ENCODE results near the gene CFAP53.

Gene CFAP53

DNA sequence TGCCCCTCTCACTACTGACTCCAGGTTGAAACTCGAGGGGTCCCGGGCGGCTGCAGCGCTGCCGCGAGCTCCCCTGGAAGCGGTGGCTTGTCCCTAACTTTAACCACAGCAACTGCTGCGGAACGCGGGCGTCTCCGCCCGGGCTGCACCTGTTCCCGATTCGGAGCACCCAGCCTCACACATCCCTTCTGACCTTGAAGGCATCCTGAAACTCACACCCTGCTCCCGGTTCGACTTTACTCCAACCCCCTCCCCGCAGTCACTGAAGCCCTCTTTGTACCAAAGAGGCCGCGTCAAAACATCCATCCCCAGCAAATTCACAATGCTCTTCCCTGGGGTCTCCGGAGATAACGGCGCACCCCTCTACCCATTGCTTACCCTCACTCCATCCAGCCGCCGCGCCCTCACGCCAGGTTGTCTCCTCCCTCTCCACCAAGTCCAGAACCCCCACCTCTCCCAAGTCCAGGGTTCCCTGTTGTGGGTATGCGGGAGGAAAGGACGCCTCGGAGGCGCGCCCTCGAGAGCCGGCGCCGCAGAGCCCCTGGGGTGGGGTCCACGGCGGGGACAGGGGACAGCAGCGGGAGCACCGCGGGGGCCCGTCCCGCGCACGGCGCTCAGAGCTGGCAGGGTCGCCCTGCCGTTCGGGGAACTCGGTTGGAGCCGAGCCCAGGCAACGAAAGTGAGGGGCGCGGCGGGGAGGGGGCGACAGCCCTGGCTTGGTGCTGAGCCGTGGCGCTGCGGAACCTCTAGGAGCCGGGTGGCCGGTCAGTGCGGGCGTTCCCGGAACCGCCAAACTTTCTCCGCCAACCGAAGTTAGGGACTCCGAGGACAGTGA is 72.3 kb downstream of the CFAP53 start:
- no peak for DNase-seq (ENCODE audit: low spot score)

DNA sequence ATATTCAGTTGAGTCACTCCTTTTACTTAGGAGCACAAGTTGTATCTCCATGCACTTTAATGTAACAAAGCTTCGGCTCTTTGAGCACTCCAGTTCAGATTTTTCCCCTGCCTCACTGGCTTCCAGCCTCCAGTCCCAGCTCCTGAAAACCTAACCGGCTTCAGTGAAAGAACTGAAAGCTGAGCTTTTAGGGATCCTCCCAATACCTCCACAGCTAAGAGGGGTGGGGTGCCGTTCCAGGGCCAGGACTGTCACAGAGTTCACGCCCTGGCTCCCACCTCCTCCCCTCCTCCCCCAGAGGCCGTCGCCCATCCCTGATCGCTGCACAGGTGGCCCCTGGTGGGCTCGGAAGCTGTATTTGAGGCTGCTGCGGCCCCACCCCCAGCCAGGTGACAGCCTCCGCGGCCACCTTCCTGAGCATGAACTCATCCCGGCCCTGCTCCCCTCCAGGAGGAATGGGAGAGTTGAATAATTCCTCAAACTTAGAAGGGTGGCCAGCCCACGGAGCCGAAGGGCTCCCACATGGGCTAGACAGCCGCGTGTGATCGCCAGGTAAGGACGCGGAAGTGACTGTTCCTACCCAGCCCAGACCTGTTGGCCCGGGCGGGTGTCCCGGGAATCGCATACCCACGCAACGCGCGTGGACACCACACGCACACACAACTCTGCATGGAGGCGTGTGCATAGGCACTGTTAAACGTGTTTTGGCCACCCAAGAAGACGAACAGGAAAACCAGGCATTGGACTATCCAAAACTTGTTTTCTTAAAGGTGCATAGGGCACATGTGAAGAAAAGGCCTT is 73.1 kb downstream of the CFAP53 start:
- DNase-seq (ENCODE audit: low spot score): no peak

DNA sequence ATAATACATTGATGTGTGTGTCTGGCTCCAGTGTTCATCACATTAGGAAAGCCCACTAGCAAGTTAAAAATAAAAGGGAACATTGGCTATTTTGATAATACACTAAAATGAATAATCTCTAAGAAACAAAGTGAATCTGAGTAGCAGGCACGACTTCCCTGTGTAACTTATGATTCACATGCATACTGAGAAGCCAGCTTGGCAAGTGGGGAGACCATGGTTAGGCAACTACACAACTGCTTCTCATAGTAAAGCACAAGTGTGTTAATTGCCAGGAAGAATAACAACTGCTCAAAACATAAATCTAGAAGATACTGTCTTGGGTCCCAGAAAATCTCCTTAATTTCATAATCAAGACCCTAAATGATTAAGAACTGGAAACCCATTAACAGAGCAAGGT is 75.4 kb downstream of the CFAP53 start:
- DNase-seq (ENCODE audit: low spot score): no peak

DNA sequence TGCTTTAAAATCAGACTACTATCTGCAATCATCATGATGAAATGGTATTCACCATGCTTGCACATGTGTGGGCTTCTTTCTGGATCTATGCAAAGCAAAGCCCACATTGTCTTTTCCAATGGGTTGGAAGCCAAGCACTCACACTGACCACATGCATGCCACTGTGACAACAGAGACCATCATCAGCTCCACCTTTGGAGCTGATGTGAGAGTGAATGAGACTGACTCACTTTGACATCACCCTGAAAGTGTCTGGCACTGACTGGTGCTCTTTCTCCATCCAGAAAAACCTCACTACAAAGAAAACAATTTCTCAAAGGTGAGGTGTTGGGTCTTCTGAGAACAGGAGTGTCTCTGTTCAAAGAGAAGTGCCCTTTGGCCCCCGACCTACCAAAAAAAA is 76.1 kb downstream of the CFAP53 start:
- DNase-seq (ENCODE audit: low spot score): no peak

DNA sequence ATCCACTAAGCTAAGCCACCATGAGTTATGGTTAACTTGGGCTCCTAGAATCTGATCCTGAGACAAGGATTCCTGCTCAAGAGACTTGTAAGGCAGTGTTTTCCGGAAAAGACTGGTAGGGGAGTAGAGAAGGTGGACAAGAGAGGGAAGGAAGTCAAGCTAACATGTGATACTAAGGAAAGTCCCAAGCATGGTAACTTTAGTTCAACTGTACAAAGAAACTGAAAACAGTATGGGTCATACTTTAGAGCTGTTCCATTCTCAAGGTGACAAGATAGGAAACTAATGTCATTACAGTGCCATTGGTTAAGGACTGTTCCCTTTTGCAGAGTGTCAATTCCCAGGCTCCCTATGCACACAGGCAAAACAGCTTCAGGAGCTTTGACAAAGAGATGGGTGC is 77.1 kb downstream of the CFAP53 start:
- no peak for DNase-seq (ENCODE audit: low spot score)

DNA sequence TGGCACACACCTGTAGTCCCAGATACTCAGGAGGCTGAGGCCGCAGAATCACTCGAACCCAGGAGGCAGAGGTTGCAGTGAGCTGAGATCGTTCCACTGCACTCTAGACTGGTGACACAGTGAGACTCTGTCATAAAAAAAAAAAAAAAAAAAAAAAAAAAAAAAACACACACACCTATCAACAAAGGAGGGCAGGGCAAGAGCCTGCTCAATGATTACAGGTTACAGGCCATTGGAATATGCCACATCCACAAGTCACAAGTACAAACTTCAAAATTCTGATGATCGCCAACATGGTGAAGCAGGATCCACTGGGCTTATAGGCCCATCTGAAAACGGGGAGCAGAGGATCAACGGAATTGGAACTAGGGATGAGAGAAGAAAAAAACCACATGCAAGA is 77.6 kb downstream of the CFAP53 start:
- no peak for DNase-seq (ENCODE audit: low spot score)

DNA sequence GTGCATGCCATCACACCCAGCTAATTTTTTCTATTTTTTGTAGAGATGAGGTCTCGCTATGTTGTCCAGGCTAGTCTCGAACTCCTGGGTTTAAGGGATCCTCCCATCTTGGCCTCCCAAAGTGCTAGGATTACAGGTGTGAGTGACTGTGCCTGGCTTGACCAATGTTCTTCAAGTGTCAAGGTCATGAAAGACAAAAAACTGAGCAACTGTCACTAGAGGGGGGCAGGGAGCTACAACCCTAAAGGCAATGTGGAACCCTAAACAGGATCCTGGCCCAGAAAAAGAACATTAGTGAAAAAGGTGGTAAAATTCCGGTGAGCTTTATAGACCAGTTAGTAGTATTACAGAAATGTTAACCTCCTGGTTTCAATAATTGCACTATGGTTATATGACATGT is 78.6 kb downstream of the CFAP53 start:
- no peak for DNase-seq (ENCODE audit: low spot score)

DNA sequence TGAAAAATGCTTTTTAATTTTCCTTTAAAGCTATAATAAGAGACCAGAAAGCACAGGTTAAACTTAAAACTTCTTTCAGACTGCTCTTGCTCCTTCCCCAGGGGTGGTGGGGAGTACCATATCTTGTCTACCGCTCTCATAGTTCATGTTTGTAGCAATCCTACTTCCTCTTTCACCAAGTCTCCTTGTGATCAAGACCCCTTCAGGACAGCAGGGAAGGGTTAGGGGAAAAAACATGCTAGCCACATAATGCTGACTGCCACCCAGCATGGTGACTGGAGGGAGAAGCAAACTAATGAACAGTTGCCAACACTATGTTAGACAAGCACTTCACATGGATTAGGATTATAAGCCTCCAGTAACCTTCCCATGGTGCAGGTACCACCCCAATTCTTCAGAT is 79.9 kb downstream of the CFAP53 start:
- no peak for DNase-seq (ENCODE audit: low spot score)

DNA sequence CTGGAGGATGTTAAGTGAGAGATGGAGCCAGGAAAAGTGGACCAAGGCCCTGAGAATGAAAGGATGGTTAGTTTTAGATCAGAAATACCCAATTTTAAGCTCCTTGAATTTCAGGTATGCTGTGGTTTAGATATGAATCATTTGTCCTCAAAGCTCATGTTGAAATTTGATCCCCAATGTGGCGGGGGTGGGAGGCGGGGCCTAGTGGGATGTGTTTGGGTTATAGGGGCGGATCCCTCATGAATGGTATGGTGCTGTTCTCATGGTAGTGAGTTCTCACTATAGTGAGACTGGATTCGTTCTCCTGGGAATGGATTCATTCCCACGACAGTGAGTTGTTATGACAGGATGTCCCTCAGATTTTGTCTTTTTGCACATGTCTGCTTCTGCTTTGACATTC is 82.7 kb downstream of the CFAP53 start:
- no peak for DNase-seq (ENCODE audit: low spot score)

DNA sequence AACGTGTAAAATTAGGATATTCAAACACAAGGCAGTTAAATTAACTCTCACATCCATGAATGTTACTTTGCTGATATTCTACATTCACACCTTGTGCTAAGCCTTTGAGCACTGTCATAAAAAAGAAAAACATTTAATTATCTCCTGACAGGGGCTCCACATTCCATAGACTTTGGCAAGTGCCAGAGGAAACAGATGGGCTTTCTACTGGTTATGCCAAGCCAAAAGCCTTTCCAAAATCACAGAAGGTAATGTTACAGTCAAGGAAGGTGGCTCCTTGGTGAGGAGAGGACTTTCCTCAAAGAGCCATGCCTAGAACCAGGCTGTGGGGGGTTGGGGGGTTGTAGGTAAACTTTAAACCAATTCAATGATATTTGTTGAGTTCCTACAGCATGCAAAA is 83.8 kb downstream of the CFAP53 start:
- no peak for DNase-seq (ENCODE audit: low spot score)

DNA sequence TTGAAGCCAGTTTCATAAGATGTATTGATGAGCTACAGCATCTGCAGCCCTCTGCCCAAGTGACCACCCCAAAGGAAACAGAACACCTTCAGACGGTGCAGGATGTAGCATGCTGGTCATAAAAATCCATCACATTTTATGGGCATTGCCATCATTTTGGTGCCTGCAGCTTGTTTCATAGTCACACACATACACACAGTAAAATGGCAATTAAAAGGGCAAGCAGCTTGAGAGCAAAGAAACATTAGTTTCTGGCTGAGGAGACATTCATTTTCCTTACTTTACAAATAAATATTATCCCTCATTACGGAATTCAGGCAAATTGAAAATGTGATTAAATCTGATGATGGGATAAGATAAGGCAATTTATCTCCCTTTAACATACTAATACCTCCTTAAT is 84.7 kb downstream of the CFAP53 start:
- DNase-seq (ENCODE audit: low spot score): no peak

DNA sequence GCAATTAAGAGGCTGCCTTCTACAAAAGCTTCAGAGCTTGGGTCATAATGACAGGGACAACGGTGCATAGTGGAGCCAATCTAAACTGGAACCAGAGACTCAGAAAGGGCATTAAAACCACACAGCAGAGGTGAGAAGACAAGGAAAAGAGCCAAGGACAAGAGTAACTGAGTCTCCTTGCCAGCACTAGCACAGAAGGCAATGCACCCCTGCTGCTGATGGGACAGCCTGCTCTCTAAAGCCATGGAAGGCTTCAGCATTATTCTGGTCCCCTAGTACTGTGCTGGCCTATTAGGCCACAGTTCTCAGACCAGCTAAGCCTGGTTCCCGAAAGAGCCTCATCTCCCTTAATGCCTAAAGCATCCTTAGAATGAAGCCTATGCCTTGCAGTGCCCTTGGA is 86.8 kb downstream of the CFAP53 start:
- no peak for DNase-seq (ENCODE audit: low spot score)

DNA sequence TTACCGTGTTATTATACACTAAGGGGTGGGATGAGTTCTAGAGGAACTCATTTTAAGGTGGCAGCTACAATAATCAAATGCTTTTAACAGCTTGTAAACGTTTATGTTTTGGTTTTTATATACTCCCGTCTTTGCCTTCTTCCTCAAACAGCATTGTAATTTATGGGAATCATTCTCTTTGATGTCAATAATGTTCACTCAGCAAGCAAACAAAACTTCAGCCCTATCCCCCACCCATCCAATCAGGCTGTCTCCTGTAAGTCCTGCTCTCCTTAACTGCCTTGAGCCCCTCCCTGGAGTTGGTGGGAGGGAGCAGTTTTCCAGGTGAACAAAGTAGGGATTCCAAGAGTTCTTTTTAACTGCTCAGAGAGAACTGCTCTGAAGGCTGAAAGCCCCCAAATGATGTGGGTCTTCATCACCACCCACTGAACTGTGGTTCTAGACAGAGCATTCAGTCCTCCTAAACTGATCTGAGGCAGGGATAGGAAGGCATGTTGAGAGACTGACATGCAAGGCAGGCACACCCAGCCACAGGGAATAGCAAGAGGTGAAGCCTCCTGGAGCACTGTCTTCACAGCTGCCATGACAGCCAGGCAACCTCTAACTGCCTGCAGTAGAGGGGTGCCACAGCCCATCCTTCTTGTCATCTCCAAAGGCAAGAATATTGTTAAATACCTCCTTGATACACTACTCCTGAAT is 88.9 kb downstream of the CFAP53 start:
- DNase-seq (ENCODE audit: low spot score): no peak
